K562 (cell line): ENCODE measurements around the gene MRPL42. TPM values are rescaled to one million over a fixed set of nuclear protein-coding genes. Genes with fewer than 3 reads are reported as not detected.

Experiments used
- ATAC-seq: fragments of 200-7000 bp; cut with Tn5 transposase; 3 replicates; pipeline ENCODE4 v1.9.1; 2020; ENCODE audit warnings: moderate library complexity
- BruUV-seq: library from RNA; stranded (reverse); fragments of 400-500 nt; replicated peaks from 2 replicates; lab custom pipeline; 2021; lab: Mats Ljungman, UMichigan
- CTCF ChIA-PET: fragments of 300-600 bp; formaldehyde crosslinking; extraction: SDS; loops from one replicate; lab custom pipeline; 2021; ENCODE audit warnings: low intra/inter-chr PET ratio; lab: Yijun Ruan, JAX
- POLR2A ChIA-PET: fragments of 300-600, 350-650 bp; sonication (Branson Sonifier 250); formaldehyde crosslinking; extraction: SDS; loops from one replicate; lab custom pipeline; 2021; ENCODE audit warnings: antibody characterized with exemption, inconsistent platforms; lab: Yijun Ruan, JAX
- DNase-seq, 4 experiments: peaks; one replicate each; pipeline versions ENCODE4 v3.0.0 to v3.0.0-alpha.2; 2011 to 2018; ENCODE audit warnings: low spot score in 3 of 4, mixed read lengths in 3 of 4; ENCODE audit errors: extremely low read depth in 1 of 4
- FAIRE-seq: peaks from 2 replicates; lab custom pipeline; 2011; peaks lifted over from hg19 to GRCh38; lab: Jason Lieb, UNC
- H2AFZ ChIP-seq: 2 replicates; pipeline ENCODE4 v1.6.0; 2011; ENCODE audit warnings: low read depth, low read length, control low read depth, inconsistent platforms
- H3K27ac ChIP-seq: fragments of 200-600 bp; 3 replicates; pipeline ENCODE4 v1.8.0; 2011; ENCODE audit warnings: low read depth, mild to moderate bottlenecking, control low read depth, inconsistent platforms, low read length, moderate library complexity, mixed read lengths; ENCODE audit errors: extremely low read depth
- H3K27me3 ChIP-seq, 2 experiments: fragments of 300-600 bp in 1 of 2; 2 replicates in 1 of 2; 3 replicates in 1 of 2; pipeline versions ENCODE4 v1.6.0 to v1.8.0; 2011; ENCODE audit warnings: inconsistent platforms in 2 of 2, low read length in 2 of 2, mild to moderate bottlenecking in 1 of 2, mixed read lengths in 1 of 2, moderate library complexity in 1 of 2; ENCODE audit not compliant: control insufficient read depth in 2 of 2, insufficient read depth in 2 of 2
- H3K36me3 ChIP-seq: fragments of 300-600 bp; 3 replicates; pipeline ENCODE4 v1.8.0; 2011; ENCODE audit warnings: mild to moderate bottlenecking, low read length, inconsistent platforms; ENCODE audit not compliant: control insufficient read depth, insufficient read depth
- H3K4me1 ChIP-seq, 2 experiments: fragments of 200-600 bp in 1 of 2; replicated peaks in 1 of 2; 2 replicates in 1 of 2; 3 replicates in 1 of 2; pipeline versions ENCODE4 v1.5.1 to v1.8.0; 2011; ENCODE audit warnings: inconsistent platforms in 2 of 2, low read length in 2 of 2, mild to moderate bottlenecking in 1 of 2, mixed read lengths in 1 of 2, moderate library complexity in 1 of 2; ENCODE audit not compliant: control insufficient read depth in 2 of 2, insufficient read depth in 2 of 2
- H3K4me2 ChIP-seq: 2 replicates; pipeline ENCODE4 v1.6.1; 2011; ENCODE audit warnings: low read length, control low read depth, inconsistent platforms, mixed read lengths; ENCODE audit not compliant: insufficient read depth
- H3K4me3 ChIP-seq: fragments of 200-600 bp; sonication (generic), shearing (Covaris generic); 2 replicates; pipeline ENCODE4 v1.5.1; 2016; ENCODE audit warnings: control low read depth, inconsistent platforms
- H3K79me2 ChIP-seq: fragments of 200-600 bp; 3 replicates; pipeline ENCODE4 v1.8.0; 2011; ENCODE audit warnings: low read length, inconsistent platforms; ENCODE audit not compliant: control insufficient read depth, insufficient read depth
- H3K9ac ChIP-seq, 2 experiments: 2 replicates each; pipeline versions ENCODE4 v1.6.0 to v1.6.1; 2011; ENCODE audit warnings: low read depth in 2 of 2, low read length in 2 of 2, control low read depth in 1 of 2, inconsistent platforms in 1 of 2, mild to moderate bottlenecking in 1 of 2, mixed read lengths in 1 of 2; ENCODE audit not compliant: insufficient read depth in 1 of 2
- H3K9me1 ChIP-seq: one replicate; pipeline ENCODE4 v1.6.0; 2011; ENCODE audit warnings: inconsistent platforms, mild to moderate bottlenecking, low read length, moderate library complexity; ENCODE audit not compliant: control insufficient read depth, insufficient read depth
- H3K9me3 ChIP-seq: replicated peaks from 2 replicates; pipeline ENCODE4 v1.5.1; 2011; ENCODE audit warnings: low read depth, low read length, inconsistent platforms; ENCODE audit not compliant: control insufficient read depth, insufficient read depth
- H4K20me1 ChIP-seq: replicated peaks from 2 replicates; pipeline ENCODE4 v1.6.1; 2011; ENCODE audit warnings: low read length, inconsistent platforms, mixed read lengths; ENCODE audit not compliant: control insufficient read depth, insufficient read depth
- CHD4 ChIP-seq: fragments of 200-600 bp; sonication (generic); IDR thresholded peaks from 3 replicates; pipeline ENCODE4 v1.6.1; 2012; ENCODE audit warnings: low read depth, mild to moderate bottlenecking, mixed read lengths, low read length, inconsistent platforms; ENCODE audit not compliant: insufficient read depth, insufficient replicate concordance, poor library complexity, severe bottlenecking
- MED1 ChIP-seq: sonication (generic); formaldehyde crosslinking; IDR thresholded peaks from 2 replicates; pipeline ENCODE4 v1.8.1; 2023; ENCODE audit warnings: missing genetic modification reagents, borderline replicate concordance
- MEIS2 ChIP-seq: fragments of 450-650 bp; IDR thresholded peaks from 2 replicates; pipeline ENCODE4 v1.6.1; 2014; ENCODE audit warnings: mild to moderate bottlenecking; ENCODE audit not compliant: partially characterized antibody
- NFE2 ChIP-seq: IDR thresholded peaks from 2 replicates; pipeline ENCODE4 v1.6.1; 2014; ENCODE audit warnings: antibody characterized with exemption, low read depth
- POLR2B ChIP-seq: fragments of 450-650 bp; IDR thresholded peaks from 2 replicates; pipeline ENCODE4 v1.6.1; 2018; ENCODE audit warnings: low read depth; ENCODE audit not compliant: partially characterized antibody
- SREBF1 ChIP-seq: fragments of 150-350 bp; IDR thresholded peaks from 2 replicates; pipeline ENCODE4 v1.6.1; 2014; ENCODE audit warnings: antibody characterized with exemption, low read depth, low read length, borderline replicate concordance
- TBL1XR1 ChIP-seq, 2 experiments: IDR thresholded peaks; 2 replicates each; pipeline ENCODE4 v1.6.1; 2012; ENCODE audit warnings: improper control_type of control experiment in 2 of 2, low read length in 2 of 2, mild to moderate bottlenecking in 1 of 2
- U2AF1 ChIP-seq: fragments of 200-400 bp; formaldehyde crosslinking; optimal IDR thresholded peaks from 2 replicates; pipeline ENCODE3; 2017; ENCODE audit warnings: mild to moderate bottlenecking, low read depth, low read length, moderate library complexity
- ZNF121 ChIP-seq: sonication (generic); formaldehyde crosslinking; conservative IDR thresholded peaks from 2 replicates; pipeline ENCODE4 v1.8.0; 2022; ENCODE audit warnings: missing genetic modification reagents
- ZNF124 ChIP-seq: sonication (generic); formaldehyde crosslinking; IDR thresholded peaks from 2 replicates; pipeline ENCODE4 v1.8.1; 2022; ENCODE audit warnings: missing genetic modification reagents
- ZNF197 ChIP-seq: fragments of 200-800 bp; sonication (Bioruptor generic); IDR thresholded peaks from 2 replicates; pipeline ENCODE4 v1.6.1; 2016; ENCODE audit warnings: low read depth, missing genetic modification characterization, missing compliant biosample characterization
- ZNF76 ChIP-seq: fragments of 250-450 bp; sonication (Bioruptor Pico); IDR thresholded peaks from 2 replicates; pipeline ENCODE4 v1.4.0; 2020; ENCODE audit warnings: mild to moderate bottlenecking, moderate library complexity, borderline replicate concordance
- WGBS: fragments of 100-300 bp; shearing (Covaris generic); methylation state at CpG from one replicate; pipeline ENCODE4 v1.1.6; 2016; ENCODE audit warnings: low coverage, mixed read lengths; ENCODE audit not compliant: insufficient coverage; ENCODE audit errors: missing lambda C conversion rate; 5-methylcytosine and 5-hydroxymethylcytosine counted together
- in situ Hi-C: fragments of 300-500 bp; cut with MboI; formaldehyde crosslinking; loops from 4 replicates; pipeline ENCODE4 v1.15.0; 2018; ENCODE audit warnings: inconsistent platforms, mixed read lengths
- intact Hi-C: fragments of 100-400 bp; cut with micrococcal nuclease; formaldehyde crosslinking; loops from 2 replicates; pipeline ENCODE4 v1.14.2; 2022
- polyA plus RNA-seq, 8 experiments: library from polyadenylated mRNA; depleted of rRNA in 4 of 8; stranded (reverse) in 5 of 8; unstranded in 3 of 8; fragments of >200 nt; fragmentation: Nextera tagmentation in 2 of 8; fragmentation: Illumina TruSeq in 1 of 8; extraction: Ambion mirVana in 2 of 8; extraction: Trizol in 1 of 8; gene quantifications; 2 replicates each; pipeline versions ENCODE4 v1.2.1 to v1.2.3, GENCODE V29; 2011 to 2014; ENCODE audit warnings: inconsistent platforms in 1 of 8, missing spikeins in 1 of 8
- total RNA-seq, 7 experiments: library from RNA; depleted of rRNA in 6 of 7; stranded (reverse); fragments of >200 nt in 6 of 7; fragmentation: Illumina TruSeq in 2 of 7; extraction: Trizol in 2 of 7; gene quantifications; 2 replicates each; pipeline versions ENCODE4 v1.2.1 to v1.2.3, GENCODE V29; 2011 to 2021; ENCODE audit warnings: low replicate concordance in 1 of 7
- TF ChIP-seq, protein P1 (sequence below): fragments of 250-450 bp; sonication (Bioruptor Pico); IDR thresholded peaks from 2 replicates; pipeline ENCODE4 v1.6.1; 2021; ENCODE audit warnings: mild to moderate bottlenecking
- TF ChIP-seq, protein P2 (sequence below): fragments of 200-800 bp; sonication (Bioruptor generic); IDR thresholded peaks from 2 replicates; pipeline ENCODE4 v1.6.1; 2016; ENCODE audit warnings: missing genetic modification characterization, missing compliant biosample characterization
- TF ChIP-seq, protein P3 (sequence below): fragments of 450-650 bp; formaldehyde crosslinking; IDR thresholded peaks from 2 replicates; pipeline ENCODE4 v1.4.0; 2020; ENCODE audit warnings: mild to moderate bottlenecking, moderate library complexity

Gene MRPL42
- total and polyA plus RNA-seq, 9 of the 15 experiments (the other 6 are each of a cell fraction or from before 2014, with no cell fraction given) = 104 to 806 (median 218) TPM

DNA sequence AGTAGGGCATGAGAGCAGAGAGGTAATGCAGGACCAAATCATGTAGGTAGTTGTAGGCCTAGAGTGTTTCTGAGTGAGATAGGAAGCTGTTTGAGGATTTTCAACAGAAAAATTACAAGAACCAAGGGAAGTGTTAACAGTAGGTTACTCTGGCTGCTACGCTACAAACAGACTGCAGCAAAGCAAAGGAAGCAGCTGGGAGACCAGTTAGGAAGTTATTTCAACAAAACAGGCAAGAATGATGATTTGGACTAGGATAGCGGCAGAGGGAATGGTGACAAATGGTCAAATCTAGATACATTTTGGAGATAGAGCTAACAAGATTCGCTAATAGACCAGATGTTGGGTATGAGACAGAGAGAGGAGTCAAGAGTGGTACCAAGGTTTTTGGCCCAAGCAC is 26.8 kb downstream of the MRPL42 start (continued):
- no peak for TF ChIP-seq CHD4
- no peak for TF ChIP-seq NFE2
- TF ChIP-seq, all 486 proteins: peak for 0

DNA sequence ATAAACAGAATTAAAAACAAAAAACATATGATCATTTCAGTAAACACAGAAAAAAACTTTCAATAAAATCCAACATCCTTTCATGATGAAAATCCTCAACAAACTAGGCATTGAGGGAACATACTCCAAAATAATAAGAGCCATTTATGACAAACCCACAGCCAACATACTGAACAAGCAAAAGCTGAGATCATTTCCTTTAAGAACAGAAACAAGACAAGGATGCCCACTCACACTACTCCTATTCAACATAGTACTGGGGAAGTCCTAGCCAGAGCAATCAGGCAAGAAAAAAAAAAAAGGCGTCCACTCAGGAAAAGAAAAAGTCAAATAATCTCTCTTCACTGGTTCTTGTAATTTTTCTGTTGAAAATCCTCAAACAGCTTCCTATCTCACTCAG is 30.1 kb downstream of the MRPL42 start:
- H3K4me3 ChIP-seq = no peak overlapping the region
- H3K4me1 ChIP-seq = no peaks in the 10 kb centered on the region
- BruUV-seq = no TSS peak
- CTCF ChIA-PET = no interaction called here
- DNase-seq (no peak), FAIRE-seq (no peak), ATAC-seq (peak; percentile 36; the same call in 1 of the 3 replicates)
- H3K4me2 ChIP-seq = no peak overlapping the region
- H3K9me1 ChIP-seq = no peaks in the 10 kb centered on the region
- H3K9ac ChIP-seq = no peak overlapping the region
- WGBS = 100% methylated on average over 1 of the region's 1 CpG
- no peaks in the 10 kb centered on the region for H3K27me3 ChIP-seq
- no peak overlapping the region for H2AFZ ChIP-seq
- intact Hi-C loops = no loop called here
- H3K27ac ChIP-seq = no peak overlapping the region
- peaks cover 56% of the 10 kb centered on the region; the same call in 1 of the 3 replicates for H3K36me3 ChIP-seq
- no peaks in the 10 kb centered on the region for H3K79me2 ChIP-seq
- no peaks in the 10 kb centered on the region for H3K9me3 ChIP-seq
- in situ Hi-C loops = no loop called here
- POLR2A ChIA-PET = no interaction called here
- H4K20me1 ChIP-seq = no peaks in the 10 kb centered on the region
- TF ChIP-seq, protein P1, sequence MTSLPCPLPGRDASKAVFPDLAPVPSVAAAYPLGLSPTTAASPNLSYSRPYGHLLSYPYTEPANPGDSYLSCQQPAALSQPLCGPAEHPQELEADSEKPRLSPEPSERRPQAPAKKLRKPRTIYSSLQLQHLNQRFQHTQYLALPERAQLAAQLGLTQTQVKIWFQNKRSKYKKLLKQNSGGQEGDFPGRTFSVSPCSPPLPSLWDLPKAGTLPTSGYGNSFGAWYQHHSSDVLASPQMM (CRISPR knock-in tag) = no peak
- TF ChIP-seq, protein P2, sequence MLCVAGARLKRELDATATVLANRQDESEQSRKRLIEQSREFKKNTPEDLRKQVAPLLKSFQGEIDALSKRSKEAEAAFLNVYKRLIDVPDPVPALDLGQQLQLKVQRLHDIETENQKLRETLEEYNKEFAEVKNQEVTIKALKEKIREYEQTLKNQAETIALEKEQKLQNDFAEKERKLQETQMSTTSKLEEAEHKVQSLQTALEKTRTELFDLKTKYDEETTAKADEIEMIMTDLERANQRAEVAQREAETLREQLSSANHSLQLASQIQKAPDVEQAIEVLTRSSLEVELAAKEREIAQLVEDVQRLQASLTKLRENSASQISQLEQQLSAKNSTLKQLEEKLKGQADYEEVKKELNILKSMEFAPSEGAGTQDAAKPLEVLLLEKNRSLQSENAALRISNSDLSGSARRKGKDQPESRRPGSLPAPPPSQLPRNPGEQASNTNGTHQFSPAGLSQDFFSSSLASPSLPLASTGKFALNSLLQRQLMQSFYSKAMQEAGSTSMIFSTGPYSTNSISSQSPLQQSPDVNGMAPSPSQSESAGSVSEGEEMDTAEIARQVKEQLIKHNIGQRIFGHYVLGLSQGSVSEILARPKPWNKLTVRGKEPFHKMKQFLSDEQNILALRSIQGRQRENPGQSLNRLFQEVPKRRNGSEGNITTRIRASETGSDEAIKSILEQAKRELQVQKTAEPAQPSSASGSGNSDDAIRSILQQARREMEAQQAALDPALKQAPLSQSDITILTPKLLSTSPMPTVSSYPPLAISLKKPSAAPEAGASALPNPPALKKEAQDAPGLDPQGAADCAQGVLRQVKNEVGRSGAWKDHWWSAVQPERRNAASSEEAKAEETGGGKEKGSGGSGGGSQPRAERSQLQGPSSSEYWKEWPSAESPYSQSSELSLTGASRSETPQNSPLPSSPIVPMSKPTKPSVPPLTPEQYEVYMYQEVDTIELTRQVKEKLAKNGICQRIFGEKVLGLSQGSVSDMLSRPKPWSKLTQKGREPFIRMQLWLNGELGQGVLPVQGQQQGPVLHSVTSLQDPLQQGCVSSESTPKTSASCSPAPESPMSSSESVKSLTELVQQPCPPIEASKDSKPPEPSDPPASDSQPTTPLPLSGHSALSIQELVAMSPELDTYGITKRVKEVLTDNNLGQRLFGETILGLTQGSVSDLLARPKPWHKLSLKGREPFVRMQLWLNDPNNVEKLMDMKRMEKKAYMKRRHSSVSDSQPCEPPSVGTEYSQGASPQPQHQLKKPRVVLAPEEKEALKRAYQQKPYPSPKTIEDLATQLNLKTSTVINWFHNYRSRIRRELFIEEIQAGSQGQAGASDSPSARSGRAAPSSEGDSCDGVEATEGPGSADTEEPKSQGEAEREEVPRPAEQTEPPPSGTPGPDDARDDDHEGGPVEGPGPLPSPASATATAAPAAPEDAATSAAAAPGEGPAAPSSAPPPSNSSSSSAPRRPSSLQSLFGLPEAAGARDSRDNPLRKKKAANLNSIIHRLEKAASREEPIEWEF (CRISPR knock-in tag) = no peak
- TF ChIP-seq POLR2B = peak; percentile 46
- TF ChIP-seq U2AF1 = no peak
- no peak for TF ChIP-seq ZNF76
- no peak for TF ChIP-seq MEIS2
- no peak for TF ChIP-seq TBL1XR1 (IDR thresholded peaks at IDR 0.05; ENCODE audit: low read length in 2 of 2)
- no peak for TF ChIP-seq MED1 (CRISPR knock-in tag)
- TF ChIP-seq ZNF124 = no peak
- no peak for TF ChIP-seq ZNF197 (CRISPR knock-in tag)
- TF ChIP-seq, protein P3, sequence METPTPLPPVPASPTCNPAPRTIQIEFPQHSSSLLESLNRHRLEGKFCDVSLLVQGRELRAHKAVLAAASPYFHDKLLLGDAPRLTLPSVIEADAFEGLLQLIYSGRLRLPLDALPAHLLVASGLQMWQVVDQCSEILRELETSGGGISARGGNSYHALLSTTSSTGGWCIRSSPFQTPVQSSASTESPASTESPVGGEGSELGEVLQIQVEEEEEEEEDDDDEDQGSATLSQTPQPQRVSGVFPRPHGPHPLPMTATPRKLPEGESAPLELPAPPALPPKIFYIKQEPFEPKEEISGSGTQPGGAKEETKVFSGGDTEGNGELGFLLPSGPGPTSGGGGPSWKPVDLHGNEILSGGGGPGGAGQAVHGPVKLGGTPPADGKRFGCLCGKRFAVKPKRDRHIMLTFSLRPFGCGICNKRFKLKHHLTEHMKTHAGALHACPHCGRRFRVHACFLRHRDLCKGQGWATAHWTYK (CRISPR knock-in tag) = no peak
- no peak for TF ChIP-seq ZNF121 (CRISPR knock-in tag)
- no peak for TF ChIP-seq SREBF1
